ENCODE results near the gene PCP2. TPM values are rescaled to one million over a fixed set of nuclear protein-coding genes. Genes with fewer than 3 reads are reported as not detected.

The PCP2 gene
- polyA plus RNA-seq, 2 of the 4 experiments (the other 2 are of a cell fraction), result 0.19 TPM; not detected in 1

DNA sequence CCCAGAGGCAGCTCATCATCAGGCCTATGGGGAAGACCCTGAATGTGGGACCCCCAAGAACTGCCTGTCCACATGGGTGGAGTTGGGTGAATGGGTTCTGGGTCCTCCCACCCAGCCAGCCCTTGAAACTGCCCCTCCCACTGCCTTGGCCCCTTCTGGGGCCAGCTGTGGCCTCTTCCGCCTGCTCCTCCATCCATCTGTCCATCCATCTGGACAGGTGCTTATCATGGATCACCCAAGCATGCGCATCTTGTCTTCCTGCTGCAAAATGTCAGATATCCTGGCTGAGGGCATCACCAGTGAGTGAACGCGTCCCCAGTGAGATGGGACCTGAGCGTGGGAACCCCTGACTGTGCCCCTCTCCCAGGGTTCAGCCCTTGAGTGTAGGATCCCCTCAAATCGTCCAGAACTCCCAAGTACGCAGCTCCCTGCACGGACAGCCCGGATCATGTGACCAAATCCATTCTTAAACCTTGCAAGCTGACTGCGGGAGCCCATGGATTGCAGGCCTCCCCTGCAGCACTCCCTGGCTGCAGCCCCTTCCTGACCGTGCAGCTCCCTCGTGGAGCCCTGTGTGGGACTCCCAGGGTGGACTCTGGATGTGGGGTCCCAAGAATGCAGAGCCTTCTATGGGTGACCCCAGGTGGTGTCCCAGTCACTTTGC lies 5.4 kb upstream of the PCP2 start:
- ATAC-seq, result no peak
- no peak for DNase-seq (ENCODE audit: low read depth in 1 of 2, low spot score in 1 of 2)
- Histone ChIP-seq H3K4me3 (no peak overlapping the region), H3K27ac (no peak overlapping the region), H3K4me1 (no peaks in the 10 kb centered on the region), H3K9me3 (no peaks in the 10 kb centered on the region), H3K4me2 (no peak overlapping the region)
- no peak for TF ChIP-seq MAZ (IDR thresholded peaks at IDR 0.05; ENCODE audit: borderline replicate concordance, low read depth, low read length)
- no peak for TF ChIP-seq ESRRA (IDR thresholded peaks at IDR 0.05; ENCODE audit: borderline replicate concordance, low read length)
- no peak for TF ChIP-seq MAX (IDR thresholded peaks at IDR 0.05)
- TF ChIP-seq FOSL2 (IDR thresholded peaks at IDR 0.05), result no peak
- TF ChIP-seq FOSL2 (CRISPR knock-in tag; IDR thresholded peaks at IDR 0.05), result no peak
- no peak for TF ChIP-seq NFE2L2 (conservative IDR thresholded peaks at IDR 0.05; ENCODE audit: low read length)
- no peak for TF ChIP-seq CHD4 (IDR thresholded peaks at IDR 0.05; ENCODE audit: borderline replicate concordance)
- no peak for TF ChIP-seq SMC3 (IDR thresholded peaks at IDR 0.05)
- TF ChIP-seq CHD2 (IDR thresholded peaks at IDR 0.05; ENCODE audit: low read length, partially characterized antibody), result no peak
- TF ChIP-seq, protein P1, sequence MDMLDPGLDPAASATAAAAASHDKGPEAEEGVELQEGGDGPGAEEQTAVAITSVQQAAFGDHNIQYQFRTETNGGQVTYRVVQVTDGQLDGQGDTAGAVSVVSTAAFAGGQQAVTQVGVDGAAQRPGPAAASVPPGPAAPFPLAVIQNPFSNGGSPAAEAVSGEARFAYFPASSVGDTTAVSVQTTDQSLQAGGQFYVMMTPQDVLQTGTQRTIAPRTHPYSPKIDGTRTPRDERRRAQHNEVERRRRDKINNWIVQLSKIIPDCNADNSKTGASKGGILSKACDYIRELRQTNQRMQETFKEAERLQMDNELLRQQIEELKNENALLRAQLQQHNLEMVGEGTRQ (IDR thresholded peaks at IDR 0.05), result no peak
- TF ChIP-seq HES2 (IDR thresholded peaks at IDR 0.05), result no peak
- no peak for TF ChIP-seq POLR2A (IDR thresholded peaks at IDR 0.05; ENCODE audit: low read length)
- no peak for TF ChIP-seq HDAC2 (IDR thresholded peaks at IDR 0.05)
- TF ChIP-seq FOXS1 (CRISPR knock-in tag; IDR thresholded peaks at IDR 0.05), result no peak
- TF ChIP-seq EHF (CRISPR knock-in tag; IDR thresholded peaks at IDR 0.05), result no peak
- TF ChIP-seq KDM5A (IDR thresholded peaks at IDR 0.05), result no peak
- no peak for FAIRE-seq
- ChIA-PET CTCF (interaction anchor here (0.6 to 1.5 kb wide), 4 partner anchors 13 to 500 kb away, joined by 3 to 7 read pairs (median 4); no protein-coding TSS in a partner anchor), POLR2A (no interaction called here)
- 94% methylated on average over 9 of the region's 12 CpGs for WGBS (ENCODE audit: missing lambda C conversion rate)

DNA sequence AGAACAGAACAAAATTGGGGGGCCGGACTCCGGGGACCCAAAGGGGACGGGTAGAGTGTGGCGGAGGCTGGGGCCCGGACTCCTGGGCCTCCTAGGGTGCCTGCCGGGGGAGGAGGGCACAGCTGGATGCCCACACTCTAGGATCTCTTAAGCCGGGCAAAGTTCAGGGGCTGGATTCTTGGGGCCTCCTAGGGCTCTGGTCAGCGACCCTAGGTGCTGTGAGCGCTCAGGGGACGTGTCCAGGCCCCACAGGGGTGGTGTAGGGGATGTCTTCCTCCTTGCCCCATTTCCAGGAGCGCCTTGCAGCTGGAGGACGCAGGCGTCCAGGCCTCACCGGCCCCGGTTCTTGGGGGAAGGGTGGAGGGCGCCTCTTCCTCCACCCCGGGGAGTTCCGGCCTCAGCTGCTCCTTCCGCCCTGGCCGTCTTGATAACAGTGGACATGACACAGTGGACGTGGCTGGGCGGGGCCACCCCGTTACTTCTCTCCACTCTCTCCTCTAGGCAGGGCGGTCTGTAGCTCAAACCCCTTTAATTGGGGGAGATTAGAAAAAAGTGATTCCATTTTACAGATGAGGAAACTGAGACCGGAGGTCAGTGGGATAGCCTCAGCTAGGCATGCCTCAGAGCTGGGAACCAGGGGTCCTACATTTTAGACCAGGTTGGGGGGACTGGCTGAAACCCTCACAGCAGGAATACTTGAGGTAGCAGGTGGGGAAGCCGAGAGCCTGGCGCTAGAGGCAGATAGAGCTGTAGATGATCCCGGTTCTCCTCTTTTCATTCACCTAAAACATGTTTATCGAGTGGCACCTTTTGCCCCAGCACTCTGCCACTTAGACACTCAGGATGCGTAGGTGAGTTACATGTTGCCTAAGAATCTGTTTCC lies 4.1 kb upstream of the PCP2 start:
- H3K9me3 ChIP-seq, result no peaks in the 10 kb centered on the region
- H3K4me1 ChIP-seq, result no peaks in the 10 kb centered on the region
- peak overlapping the region; percentile 75 for H3K4me2 ChIP-seq
- ATAC-seq (peak; percentile 45 to 51; a peak in 5 of 6 replicates), FAIRE-seq (no peak), DNase-seq (ENCODE audit: low read depth in 1 of 2, low spot score in 1 of 2) (peak in 1 of 2 experiments; percentile 25)
- ChIA-PET POLR2A (interaction anchor here (0.7 to 1.0 kb wide), 2 partner anchors 32 to 164 kb away, joined by 3 to 5 read pairs; no protein-coding TSS in a partner anchor), CTCF (interaction anchor here (0.7 to 1.5 kb wide), 3 partner anchors 9 to 69 kb away, joined by 3 to 7 read pairs (median 3); partner anchors contain the start of gene TRAPPC5)
- peak overlapping the region; percentile 77 to 98 for H3K27ac ChIP-seq
- TF ChIP-seq, protein P2, sequence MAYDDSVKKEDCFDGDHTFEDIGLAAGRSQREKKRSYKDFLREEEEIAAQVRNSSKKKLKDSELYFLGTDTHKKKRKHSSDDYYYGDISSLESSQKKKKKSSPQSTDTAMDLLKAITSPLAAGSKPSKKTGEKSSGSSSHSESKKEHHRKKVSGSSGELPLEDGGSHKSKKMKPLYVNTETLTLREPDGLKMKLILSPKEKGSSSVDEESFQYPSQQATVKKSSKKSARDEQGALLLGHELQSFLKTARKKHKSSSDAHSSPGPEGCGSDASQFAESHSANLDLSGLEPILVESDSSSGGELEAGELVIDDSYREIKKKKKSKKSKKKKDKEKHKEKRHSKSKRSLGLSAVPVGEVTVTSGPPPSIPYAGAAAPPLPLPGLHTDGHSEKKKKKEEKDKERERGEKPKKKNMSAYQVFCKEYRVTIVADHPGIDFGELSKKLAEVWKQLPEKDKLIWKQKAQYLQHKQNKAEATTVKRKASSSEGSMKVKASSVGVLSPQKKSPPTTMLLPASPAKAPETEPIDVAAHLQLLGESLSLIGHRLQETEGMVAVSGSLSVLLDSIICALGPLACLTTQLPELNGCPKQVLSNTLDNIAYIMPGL (CRISPR knock-in tag; IDR thresholded peaks at IDR 0.05; ENCODE audit: borderline replicate concordance), result no peak
- TF ChIP-seq ESRRA (IDR thresholded peaks at IDR 0.05; ENCODE audit: borderline replicate concordance, low read length), result no peak
- no peak for TF ChIP-seq PBX3 (IDR thresholded peaks at IDR 0.05)
- TF ChIP-seq HOXA7 (CRISPR knock-in tag; IDR thresholded peaks at IDR 0.05), result no peak
- TF ChIP-seq RAD21 (conservative IDR thresholded peaks at IDR 0.05 in 1 of 2, IDR thresholded peaks at IDR 0.05 in 1 of 2), result no peak
- H3K4me3 ChIP-seq, result peak overlapping the region; percentile 64
- WGBS (ENCODE audit: missing lambda C conversion rate), result 78% methylated on average over 11 of the region's 30 CpGs

All from A549 (cell line).